NCI-H1930 (cell line): ENCODE measurements around the gene TMEM236.

ENCODE experiments used
- DNase-seq, 2 experiments: peaks; one replicate each; lab custom pipeline; 2025; lab: John Stamatoyannopoulos, UW

Gene TMEM236

GRCh38 chr10:17820943-17821342 lies 68.9 kb downstream of the TMEM236 start:
- DNase-seq: no peak

- DNase-seq: no peak
Observed at GRCh38 chr10:17821893-17822292, 69.9 kb downstream of the TMEM236 start.

GRCh38 chr10:17831341-17831740 lies 79.3 kb downstream of the TMEM236 start:
- no peak for DNase-seq

- no peak for DNase-seq
Observed at GRCh38 chr10:17831896-17832295, 79.9 kb downstream of the TMEM236 start.

GRCh38 chr10:17833656-17834055 lies 81.7 kb downstream of the TMEM236 start:
- DNase-seq: no peak

GRCh38 chr10:17835688-17836087 lies 83.7 kb downstream of the TMEM236 start:
- DNase-seq: no peak

GRCh38 chr10:17836942-17837341 lies 84.9 kb downstream of the TMEM236 start:
- DNase-seq: no peak

GRCh38 chr10:17838080-17838648 lies 86.2 kb downstream of the TMEM236 start:
- no peak for DNase-seq

GRCh38 chr10:17841050-17841449 lies 89.0 kb downstream of the TMEM236 start:
- no peak for DNase-seq

GRCh38 chr10:17842641-17843040 lies 90.6 kb downstream of the TMEM236 start:
- no peak for DNase-seq

- DNase-seq: no peak
Observed at GRCh38 chr10:17847585-17848296, 95.7 kb downstream of the TMEM236 start.

- no peak for DNase-seq
Observed at GRCh38 chr10:17848646-17849045, 96.6 kb downstream of the TMEM236 start.
